ENCODE results near the gene VAT1. TPM values are rescaled to one million over a fixed set of nuclear protein-coding genes. Genes with fewer than 3 reads are reported as not detected.
A peak's percentile ranks its signal among the peaks of the same experiment; 100 is the strongest.

VAT1 gene
- total RNA-seq, 1 experiment from 2014 or later = 57.9 TPM

DNA sequence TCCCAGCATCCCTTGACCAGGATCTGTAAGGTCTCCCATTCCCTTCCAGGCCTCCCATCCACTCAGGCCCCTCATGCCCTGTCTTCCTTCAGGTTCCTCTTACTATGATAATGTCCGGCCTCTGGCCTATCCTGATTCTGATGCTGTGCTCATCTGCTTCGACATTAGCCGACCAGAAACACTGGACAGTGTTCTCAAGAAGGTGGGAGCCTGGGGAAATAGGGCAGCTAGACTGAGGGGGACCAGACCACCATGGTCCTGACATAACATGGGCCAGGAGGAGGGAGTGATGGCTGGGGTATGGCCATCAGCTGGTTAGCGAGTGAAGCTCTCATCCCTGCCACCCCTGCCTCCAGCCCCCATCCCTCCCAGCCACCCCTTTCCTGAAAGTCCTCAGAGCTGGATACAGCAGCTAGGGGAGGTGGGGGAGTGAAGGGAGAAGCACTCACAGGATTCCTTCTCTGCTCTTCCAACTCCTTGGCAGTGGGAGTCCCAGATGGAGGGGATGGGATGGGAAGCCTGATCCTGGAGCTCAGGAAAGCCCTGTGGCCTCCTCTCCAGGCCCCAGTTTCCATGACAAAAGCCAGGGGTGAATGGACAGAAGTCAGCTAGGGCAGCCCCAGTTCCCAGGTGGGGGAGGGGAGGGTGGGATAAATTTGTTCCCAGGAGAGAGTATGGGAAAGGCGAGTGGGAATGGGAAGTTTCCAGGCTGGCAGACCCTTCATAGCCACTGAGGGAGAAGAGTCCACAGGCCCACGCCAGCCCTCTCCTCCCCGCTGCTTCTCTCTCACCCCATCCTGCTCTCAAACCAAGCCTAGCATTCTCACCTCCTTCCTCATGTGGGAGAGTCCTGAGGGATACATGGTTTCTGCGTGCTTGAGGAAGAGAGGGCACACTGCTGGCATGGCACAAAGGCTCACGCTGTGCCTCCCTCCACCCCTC, 5.2 kb upstream of the VAT1 start:
- DNase-seq (ENCODE audit: low read depth) = no peak

DNA sequence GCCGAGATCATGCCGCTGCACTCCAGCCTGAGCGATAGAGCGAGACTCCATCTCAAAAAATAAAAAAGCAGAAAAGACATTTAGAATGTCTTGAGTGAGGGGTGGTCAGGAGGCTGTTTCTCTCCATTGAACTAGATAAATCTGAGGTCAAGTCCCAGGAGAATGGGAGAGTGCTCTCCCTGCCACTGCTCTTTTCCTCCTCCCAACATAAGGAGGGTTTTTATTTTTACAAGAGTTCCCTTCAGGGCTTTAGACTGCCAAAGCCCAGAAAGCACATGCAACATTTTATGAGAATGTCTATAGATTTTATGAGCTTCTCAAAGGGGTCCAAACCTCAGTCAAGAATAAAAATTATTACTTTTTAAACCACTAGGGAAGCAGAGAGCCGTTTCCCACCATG, 4.4 kb upstream of the VAT1 start:
- no peak for DNase-seq (ENCODE audit: low read depth)

DNA sequence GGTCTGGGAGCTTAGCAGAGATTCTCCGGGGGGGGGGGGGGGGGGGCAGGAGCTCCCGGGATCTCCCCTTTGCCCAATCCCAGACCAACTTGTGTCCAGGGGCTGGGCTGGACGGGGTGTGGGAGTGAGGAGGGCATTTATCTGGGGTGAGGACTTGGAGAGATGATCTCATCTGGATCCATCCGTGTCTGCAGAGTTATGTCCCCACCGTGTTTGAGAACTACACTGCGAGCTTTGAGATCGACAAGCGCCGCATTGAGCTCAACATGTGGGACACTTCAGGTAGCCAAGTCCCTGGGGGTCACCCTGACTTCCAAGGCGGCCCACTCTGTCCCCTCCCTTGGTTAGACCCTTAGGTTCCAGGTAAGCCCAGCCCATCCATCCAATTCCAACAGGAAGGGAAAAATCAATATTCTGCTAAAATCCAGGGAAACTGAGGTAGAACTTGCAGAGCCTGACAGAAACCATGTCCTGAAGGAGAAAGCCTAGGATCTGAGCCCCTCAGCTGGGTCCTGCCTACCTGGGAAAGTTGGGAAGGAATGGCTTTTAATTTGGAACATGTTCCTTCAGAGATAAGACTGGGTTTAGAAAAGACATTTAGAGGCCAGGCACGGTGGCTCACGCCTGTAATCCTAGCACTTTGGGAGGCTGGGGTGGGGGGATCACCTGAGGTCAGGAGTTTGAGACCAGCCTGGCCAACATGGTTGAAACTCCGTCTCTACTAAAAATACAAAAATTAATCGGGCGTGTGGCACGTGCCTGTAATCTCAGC, 3.8 kb upstream of the VAT1 start:
- DNase-seq (ENCODE audit: low read depth) = no peak

DNA sequence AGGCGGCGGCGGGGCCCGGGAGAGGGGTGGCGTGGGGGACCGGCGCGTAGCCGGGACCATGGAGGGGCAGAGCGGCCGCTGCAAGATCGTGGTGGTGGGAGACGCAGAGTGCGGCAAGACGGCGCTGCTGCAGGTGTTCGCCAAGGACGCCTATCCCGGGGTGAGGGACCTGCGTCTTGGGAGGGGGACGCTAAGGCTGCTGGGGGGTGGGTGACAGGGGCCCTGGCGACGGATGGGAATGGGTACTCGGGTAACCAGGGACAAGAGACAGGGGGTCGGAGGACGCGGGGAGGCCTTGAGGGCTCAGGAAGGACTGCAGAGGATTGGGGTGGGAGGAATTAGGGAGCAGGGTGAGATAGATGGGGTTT, 3.1 kb upstream of the VAT1 start:
- no peak for DNase-seq (ENCODE audit: low read depth)

DNA sequence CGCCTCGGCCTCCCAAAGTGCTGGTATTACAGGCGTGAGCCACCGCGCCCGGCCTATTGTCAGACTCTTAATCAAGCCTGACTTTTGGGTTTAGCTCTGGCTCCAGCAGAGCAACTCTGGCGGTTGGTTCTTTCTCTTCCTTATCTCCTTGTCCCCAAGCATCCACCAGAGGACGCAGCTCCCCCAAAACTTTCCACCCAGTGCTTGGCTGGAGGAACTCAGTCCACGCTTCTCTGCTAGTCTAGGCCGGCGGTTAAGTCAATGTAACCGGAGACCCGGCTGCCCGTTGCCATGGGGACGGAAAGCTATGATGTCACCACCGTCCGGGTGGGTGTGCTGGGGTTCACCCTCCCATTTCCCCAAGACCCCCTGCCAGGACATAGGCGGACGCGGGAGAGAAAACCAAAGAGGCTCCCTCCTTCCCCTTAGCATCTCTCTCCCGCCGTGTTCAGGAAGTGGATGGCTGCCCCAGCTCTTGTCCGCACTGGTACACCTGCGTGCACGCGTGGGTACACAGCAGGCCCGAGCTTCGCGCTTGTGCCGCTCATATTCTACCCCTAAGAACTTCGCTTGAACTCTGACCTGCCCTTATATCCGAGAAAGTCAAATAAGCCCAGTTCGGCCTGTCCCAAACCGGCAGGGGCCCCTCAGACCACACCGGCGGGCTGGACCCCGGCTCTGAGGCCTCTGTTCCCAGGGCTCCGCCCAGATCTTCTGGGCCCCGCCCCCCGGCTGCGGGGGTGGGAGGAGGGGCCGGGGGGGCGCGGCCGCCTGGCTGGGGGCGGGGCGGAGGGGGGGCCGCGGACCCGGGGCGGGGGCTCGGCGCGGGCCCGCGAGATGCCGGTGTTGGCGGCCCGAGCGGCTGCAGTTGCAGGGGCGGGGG, 2.5 kb upstream of the VAT1 start, which contains the start of gene RND2:
RND2 (plus strand) TSS at position 825 of the 883 bp plus-strand sequence. CDS start 117 bp downstream, outside the sequence.
- DNase-seq (ENCODE audit: low read depth) = peak; percentile 87

DNA sequence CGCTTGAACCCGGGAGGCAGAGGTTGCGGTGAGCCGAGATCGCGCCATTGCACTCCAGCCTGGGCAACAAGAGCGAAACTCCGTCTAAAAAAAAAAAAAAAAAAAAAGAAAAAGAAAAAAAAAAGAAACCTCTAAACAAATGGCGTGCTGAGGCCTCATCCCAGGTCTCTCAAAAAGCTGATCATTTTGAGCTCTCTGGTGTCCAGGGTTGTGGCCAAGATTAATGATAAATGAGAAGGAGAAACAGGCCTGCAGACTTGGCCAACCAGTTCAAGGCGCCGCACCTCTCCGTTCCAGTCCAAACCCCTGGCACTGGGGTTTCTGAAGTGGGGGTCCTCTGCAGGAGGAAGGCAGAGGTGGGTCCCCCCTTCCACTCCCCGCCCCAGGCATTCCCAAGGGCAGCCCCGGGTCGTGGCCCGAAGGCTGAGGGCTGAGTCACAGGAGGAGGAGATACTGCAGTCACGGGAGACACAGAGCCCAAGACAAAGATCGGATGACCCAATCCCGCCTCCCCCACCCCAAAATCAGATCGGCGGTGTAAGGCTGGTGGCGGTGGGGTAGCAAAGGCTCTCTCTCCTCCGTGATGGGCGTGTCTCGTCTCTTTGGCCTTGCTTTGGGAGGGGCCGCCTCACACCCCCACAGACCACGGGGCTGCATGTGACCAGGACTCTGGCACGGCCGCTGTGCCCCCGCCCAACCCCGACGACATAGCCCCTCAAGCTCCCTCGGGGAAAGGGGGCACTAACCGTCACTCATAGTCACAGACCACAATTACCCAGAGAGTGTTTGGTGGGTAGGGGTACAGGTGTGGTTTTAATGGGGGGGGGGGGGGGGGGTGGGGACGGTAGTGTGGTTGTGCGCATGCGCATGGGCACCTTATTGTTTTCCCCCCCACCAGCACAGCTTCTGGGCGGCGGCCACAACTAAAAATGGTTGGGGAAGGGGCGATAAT, 1.1 kb downstream of the VAT1 start:
- DNase-seq (ENCODE audit: low read depth) = peak; percentile 72

DNA sequence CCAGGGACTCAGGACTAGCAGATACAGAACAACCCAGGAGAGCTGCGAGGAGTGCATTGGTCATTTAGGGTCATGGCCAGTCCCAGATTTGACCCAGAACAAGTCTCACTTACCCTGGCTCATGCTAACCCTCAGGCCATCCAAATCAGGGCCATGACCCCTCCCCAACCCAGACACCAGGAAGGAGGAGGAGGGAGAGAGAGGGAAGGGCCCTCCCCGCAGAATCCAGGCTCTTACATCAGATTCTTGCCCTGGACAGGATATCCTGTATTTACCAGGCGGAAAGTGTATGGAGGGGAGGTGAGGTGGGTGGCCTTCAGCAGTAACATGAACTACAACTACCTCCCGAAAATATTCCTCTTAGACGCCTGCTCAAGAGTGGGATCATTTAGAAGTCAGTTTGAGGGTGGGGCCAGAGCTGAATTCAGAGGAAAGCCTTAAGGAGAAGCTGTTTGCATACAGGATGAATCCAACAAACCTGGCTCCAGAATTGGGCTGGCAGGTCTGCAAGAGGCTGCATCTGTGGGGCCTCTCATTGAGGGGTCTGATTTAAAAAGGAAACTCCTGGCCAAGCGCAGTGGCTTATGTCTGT, 2.1 kb downstream of the VAT1 start:
- DNase-seq (ENCODE audit: low read depth) = no peak

DNA sequence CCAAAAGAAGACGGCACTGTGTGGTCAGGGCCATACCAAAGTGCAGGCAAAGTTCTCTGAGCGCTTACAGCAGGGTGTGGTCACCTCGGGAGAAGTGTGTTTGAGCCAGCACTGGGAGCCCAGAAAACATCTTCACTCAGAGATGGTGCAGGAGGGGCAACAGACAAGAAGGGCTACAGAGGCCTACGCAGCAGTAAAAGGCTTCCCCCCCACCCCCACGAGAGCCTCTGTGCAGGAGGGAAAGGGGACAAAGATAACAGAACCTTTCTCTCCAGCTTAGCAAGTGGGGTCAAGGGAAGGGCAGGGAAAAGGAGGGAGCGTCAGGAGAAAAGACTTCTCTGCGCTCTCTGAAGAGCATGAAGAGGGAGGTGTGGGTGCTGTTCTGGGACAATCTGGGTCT, 2.8 kb downstream of the VAT1 start:
- DNase-seq (ENCODE audit: low read depth) = no peak

DNA sequence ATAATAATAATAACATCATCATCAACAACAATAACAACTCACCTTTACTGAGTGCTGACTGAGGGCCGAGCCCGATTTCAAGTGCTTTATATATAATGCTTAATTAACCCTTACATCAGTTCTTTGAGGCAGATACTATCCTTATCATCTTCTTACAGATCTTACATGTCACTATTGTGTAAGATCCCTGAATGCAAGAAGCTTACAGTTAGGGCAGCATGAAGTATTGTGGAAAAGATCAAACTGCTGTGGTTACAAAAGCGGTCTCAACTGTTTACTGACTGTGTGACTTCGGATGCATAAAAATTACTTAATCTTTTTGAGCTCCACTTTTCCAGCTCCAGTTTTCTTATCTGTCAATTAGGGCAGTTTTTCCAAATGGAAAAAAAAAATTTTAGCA, 3.3 kb downstream of the VAT1 start:
- DNase-seq (ENCODE audit: low read depth) = no peak

DNA sequence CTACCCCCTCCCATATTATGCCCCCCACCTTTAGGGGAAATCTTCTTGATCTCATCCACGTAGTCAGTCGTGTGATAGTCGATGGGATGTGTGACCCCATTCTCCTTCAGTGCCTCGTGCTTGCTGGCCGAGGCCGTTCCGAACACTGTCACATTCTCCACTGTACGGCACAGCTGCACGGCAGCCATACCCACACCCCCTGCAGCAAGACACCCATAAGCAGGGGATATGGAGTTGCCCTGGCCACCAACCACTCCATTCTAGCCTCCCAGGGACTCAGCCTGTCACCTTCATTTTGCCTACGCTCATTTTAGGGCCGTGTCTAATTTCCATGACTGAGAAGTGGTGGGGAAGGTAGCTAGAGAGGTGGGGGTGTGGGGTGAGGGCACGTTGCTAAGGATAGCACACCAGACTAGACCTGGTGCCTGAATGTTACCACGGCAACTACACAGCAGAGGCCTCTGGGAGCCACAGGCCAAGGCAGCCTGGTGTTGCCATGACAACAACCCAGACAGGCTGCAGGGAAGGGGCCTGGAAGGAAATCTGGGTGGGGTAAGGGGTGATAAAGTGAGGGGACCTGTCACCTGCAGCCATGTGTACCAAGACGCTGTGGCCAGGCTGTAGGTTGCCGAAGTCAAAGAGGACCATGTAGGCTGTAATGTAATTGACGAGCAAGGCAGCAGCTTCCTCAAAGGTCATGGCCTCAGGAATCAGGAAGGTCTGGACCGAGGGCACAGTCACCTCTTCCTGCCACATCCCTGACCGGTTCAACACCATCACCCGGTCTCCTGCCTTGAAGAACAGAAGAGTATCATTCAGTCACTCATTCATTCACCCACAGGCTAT, 4.0 kb downstream of the VAT1 start:
- DNase-seq (ENCODE audit: low read depth) = no peak

DNA sequence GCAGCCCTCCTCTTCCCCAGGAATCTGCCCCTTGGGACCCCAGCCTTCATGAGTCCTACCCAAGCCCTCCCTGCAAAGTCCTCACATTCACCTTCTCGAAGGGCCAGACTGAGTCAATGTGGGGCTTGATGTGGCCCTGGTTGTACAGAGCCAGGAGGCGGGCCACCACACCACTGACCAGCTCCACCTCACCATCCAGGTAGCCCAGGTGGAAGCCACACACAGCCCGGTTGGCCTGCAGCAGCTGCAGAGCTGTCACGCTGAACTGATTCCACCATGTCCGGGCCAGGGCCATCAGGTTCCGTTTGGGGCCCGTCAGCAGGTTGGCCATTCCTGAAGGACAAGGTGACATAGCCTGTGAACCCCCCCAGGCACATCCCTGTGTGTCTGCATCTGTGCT, 6.0 kb downstream of the VAT1 start:
- DNase-seq (ENCODE audit: low read depth) = no peak

DNA sequence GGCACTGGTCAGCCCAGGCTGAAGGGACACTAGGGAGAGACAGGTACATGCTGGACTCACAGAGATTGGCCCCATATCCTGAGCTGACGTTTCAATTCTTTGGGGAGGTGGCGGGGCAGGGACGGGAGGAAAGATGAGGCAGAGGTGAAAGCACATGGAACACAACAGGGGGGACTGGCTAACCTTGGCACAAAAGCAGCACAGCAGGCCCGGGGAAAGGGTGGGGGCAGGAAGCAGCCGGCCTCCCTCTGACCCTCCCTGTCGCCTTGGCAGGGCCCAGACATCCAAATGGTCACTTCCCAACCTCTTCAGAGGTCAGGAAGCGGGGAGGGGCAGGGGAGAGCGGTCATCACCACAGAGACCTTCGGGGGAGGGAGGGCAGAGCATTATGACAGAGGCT, 6.6 kb downstream of the VAT1 start:
- no peak for DNase-seq (ENCODE audit: low read depth)

DNA sequence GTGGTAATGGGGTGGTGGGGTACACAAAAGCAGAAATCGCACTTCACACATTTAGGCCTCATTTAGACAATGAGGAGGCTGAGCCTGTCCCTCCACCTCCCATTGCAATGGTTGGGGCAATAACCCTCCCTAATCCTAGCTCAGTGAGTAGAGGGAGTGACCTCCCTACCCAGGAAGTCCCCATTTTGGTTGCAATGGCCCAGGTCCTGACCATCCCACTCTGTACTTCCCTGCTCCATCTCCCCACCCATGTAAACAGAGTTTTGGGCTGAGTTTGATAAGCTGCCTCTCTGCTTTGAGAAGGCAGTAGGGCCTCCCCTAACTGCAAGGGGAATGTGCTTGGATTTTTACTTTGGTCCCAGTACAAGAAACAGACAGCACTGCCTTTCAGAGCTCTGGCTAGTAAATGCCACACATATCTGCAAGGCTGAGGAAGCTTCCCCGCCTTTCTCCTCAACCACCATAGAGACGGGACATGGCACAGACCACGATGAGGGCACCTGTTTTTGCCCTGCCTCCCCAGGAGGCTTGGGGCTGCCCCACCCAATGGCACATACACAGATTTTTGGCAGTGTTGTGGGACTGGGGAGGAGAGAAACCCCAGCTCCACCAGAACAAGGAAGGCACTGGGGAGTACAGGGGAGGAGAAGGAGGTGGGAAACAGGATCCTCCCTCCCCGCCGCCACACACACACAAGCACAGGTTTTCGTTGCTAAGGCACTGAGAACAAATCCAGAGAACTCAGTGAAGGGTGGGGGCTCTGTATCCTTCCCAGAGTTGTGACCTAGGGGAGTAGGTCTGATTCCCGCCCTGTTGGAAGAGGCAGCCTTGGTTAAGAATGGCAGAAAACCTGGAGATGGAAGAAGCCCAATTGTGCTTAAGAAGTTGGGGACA, 7.3 kb downstream of the VAT1 start:
- no peak for DNase-seq (ENCODE audit: low read depth)

DNA sequence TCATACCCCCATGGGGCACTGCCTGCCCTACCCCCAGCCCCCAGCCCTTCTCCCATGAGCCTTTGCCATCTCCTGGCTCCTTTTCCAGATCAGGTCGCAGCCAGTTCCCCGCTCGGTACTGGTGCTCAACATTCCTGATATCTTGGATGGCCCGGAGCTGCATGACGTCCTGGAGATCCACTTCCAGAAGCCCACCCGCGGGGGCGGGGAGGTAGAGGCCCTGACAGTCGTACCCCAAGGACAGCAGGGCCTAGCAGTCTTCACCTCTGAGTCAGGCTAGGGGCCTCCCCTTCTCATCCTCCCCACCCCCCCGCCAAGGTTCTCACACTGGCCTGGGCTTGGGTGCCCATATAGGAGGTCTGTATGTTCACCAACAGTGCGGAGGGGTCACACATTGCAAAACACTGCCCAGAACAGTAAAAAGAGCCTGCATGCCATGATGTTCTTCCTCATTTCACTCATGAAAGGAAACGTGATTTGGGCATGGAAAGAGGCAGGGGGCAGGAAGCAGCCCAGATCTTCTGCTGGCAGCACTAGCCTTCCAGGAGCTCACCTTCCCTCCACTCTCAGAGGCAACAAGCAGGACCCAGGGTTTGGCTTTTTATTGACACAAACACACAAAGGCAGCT, 8.1 kb downstream of the VAT1 start:
- no peak for DNase-seq (ENCODE audit: low read depth)

DNA sequence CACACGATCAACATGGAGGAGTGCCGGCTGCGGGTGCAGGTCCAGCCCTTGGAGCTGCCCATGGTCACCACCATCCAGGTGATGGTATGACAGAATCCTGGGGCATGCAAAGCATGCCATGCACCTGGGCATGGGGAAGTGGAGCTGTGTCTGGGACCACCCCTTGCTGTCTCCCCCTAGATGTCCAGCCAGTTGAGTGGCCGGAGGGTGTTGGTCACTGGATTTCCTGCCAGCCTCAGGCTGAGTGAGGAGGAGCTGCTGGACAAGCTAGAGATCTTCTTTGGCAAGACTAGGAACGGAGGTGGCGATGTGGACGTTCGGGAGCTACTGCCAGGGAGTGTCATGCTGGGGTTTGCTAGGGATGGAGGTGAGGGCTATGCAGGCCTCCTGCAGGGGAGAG, 8.9 kb downstream of the VAT1 start:
- DNase-seq (ENCODE audit: low read depth) = no peak

DNA sequence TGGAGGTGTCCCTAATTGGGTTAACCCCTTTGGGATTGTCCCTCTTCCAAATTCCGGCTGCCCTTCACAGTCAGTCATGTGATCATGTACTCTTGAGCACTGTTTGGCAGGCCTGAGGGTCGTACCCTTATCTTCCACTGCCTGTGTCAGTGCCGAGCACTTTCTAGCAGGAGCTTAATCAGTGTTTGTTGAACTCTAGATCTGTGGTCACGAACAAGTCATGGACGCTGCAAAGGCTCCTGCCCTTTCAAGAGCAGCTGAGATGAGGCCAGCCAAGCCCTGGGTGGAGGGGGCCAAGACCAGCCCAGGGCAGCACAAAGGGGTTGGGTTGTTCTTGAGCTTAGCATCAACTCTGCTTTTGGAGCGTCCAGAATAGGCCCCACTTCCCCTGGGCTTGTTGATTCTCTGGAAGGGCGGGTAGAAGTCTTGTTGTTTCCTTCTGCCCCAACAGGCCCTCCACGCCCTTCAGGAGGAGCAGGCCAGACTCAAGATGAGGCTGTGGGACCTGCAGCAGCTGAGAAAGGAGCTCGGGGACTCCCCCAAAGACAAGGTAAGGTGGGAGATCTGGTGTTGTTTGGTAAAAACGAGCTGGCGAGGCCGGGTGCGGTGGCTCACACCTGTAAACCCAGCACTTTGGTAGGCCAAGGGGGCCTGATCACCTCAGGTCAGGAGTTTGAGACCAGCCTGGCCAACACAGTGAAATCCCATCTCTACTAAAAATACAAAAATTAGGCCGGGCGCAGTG, 10.3 kb downstream of the VAT1 start:
- DNase-seq (ENCODE audit: low read depth) = no peak

DNA sequence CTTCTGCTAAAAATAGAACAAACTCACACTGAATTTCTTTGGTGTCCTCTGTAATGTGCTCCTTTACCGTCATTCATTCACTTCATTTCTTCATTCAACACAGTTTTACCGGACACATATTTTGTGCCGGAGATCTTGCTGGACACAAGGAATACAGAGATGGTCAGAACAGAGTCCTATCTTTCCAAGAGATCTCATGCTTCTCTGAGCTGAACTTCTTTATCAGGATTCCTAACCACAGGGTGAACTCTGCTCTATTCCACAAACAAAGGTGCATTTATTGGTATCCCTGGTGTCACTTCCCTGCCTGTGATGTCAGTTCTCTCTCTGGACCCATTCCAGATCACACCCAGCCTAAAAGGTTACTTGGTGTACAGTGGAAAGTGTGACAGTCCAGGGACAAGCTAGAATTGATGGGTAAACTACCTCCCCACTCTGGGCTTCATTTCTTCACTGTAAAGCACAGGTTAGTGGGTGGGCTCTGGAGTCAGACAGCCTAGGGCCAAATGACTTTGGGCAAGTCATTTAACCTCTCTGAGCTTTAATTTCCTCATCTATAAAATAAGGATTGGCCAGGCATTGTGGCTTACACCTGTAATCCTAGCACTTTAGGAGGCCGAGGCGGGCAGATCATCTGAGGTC, 11.4 kb downstream of the VAT1 start:
- no peak for DNase-seq (ENCODE audit: low read depth)

Data from Daoy (cell line).